Stimulated activated naive CD8-positive, alpha-beta T cell treated with anti-CD3 and anti-CD28 coated beads, Interleukin-15, Interleukin-2, amounts not matched to agents 100 ng/mL and 50 ng/mL, for 24 hours (primary cell): ENCODE measurements around the gene FAM120B.

Source experiments
- H3K27ac Mint-ChIP-seq: one replicate; pipeline ENCODE4 v1.8.0; 2021; ENCODE audit warnings: mild to moderate bottlenecking, mixed read lengths
- H3K27me3 Mint-ChIP-seq: one replicate; pipeline ENCODE4 v1.8.0; 2021; ENCODE audit warnings: mixed read lengths
- H3K36me3 Mint-ChIP-seq: one replicate; pipeline ENCODE4 v1.8.0; 2021; ENCODE audit warnings: low read depth, mixed read lengths
- H3K4me1 Mint-ChIP-seq: one replicate; pipeline ENCODE4 v1.8.0; 2021; ENCODE audit warnings: low read depth, mixed read lengths
- H3K4me3 Mint-ChIP-seq: one replicate; pipeline ENCODE4 v1.8.0; 2021; ENCODE audit warnings: mild to moderate bottlenecking, mixed read lengths
- H3K9me3 Mint-ChIP-seq: one replicate; pipeline ENCODE4 v1.8.0; 2021; ENCODE audit warnings: mixed read lengths

Gene FAM120B

DNA sequence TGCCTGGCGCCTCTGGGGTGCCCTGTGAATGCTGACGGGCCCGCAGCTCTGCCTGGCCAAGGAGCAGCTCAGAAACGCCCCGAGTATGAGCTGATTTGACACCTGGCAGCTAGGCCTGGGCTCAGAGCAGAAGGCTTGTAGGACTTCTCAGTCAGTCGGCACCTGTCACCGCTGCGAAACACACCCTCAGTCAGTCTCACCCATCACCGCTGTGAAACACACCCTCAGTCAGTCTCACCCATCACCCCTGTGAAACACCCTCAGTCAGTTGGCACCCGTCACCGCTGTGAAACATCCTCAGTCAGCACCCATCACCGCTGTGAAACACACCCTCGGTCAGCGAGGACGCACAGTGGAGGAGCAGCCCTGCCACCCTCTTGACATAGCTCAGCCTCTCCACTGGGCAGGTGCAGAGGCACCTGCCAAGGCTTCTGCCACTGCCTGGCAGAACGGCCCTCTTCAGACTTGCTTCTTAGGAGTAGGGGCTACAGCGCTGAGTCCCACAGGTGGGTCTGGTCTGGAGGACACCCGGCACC lies 137.6 kb downstream of the FAM120B start:
- H3K4me1 Mint-ChIP-seq, result no peaks in the 10 kb centered on the region
- peaks cover 3% of the 10 kb centered on the region for H3K27me3 Mint-ChIP-seq
- H3K27ac Mint-ChIP-seq, result no peak overlapping the region
- no peaks in the 10 kb centered on the region for H3K36me3 Mint-ChIP-seq
- H3K9me3 Mint-ChIP-seq, result no peaks in the 10 kb centered on the region
- H3K4me3 Mint-ChIP-seq, result no peak overlapping the region

- Mint-ChIP-seq H3K4me1 (no peaks in the 10 kb centered on the region), H3K27ac (no peak overlapping the region), H3K36me3 (no peaks in the 10 kb centered on the region), H3K4me3 (no peak overlapping the region), H3K9me3 (no peaks in the 10 kb centered on the region), H3K27me3 (peaks cover 3% of the 10 kb centered on the region)
These were observed 138.3 kb downstream of the FAM120B start for GRCh38 chr6:170444811-170445211.

DNA sequence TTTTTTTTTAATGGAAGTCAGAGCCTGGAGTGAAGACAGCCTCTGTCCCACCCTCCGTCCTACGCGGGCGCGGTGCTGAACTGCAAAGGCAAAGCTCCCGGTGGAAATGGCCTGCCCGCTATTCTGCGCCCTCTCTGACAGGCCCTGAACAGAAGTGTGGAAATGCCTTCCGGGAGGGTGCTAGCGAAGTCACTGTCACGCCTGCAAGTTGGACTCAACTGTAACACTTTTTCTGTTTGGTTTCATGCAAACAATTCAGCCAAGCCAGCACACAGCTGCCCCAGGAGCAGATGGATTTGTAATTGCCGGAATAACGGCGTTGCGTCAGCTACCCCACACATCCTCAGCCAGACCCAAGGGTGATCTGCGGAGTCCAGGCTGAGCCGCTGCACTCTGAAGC lies 138.9 kb downstream of the FAM120B start:
- Mint-ChIP-seq H3K4me3 (no peak overlapping the region), H3K4me1 (no peaks in the 10 kb centered on the region), H3K27ac (no peak overlapping the region), H3K9me3 (no peaks in the 10 kb centered on the region), H3K27me3 (peaks cover 3% of the 10 kb centered on the region), H3K36me3 (no peaks in the 10 kb centered on the region)

- H3K27me3 Mint-ChIP-seq, result peaks cover 3% of the 10 kb centered on the region
- no peaks in the 10 kb centered on the region for H3K4me1 Mint-ChIP-seq
- H3K27ac Mint-ChIP-seq, result no peak overlapping the region
- no peak overlapping the region for H3K4me3 Mint-ChIP-seq
- no peaks in the 10 kb centered on the region for H3K36me3 Mint-ChIP-seq
- no peaks in the 10 kb centered on the region for H3K9me3 Mint-ChIP-seq
These were observed 139.4 kb downstream of the FAM120B start for GRCh38 chr6:170445971-170446370.

DNA sequence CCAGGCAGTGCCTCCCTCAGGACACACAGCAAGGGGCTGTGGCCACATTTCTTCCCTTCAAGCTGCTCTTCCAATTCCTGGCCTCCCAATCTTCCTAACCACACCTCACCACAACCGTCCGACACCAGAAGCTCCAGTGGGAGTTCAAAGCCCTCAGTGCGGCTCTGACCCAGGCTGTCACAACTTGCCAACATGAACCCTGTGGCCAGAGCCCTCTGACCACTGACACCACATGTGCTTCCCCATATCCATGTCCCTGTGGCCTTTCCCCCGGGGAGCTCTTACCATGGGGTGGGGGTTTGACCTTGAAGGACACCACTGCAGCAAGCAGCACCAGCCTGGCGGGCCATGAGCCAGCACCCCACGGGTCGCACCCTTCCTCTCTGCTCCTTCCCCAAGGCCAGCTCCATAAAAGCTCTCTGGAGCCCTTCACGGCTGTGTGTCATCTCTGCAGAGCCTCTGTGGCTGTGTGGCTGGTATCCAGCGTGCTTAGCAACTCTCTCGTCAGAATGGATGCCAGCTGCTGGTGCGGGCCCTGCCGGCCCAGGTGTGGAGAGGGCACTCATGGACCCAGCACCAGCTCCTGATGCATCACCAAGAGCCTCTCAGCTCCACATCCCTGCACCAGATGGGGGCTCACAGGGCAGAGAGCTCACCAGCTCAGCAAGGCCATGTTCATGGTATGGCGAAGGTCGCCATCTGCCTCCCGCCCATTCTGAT lies 140.4 kb downstream of the FAM120B start:
- no peaks in the 10 kb centered on the region for H3K4me1 Mint-ChIP-seq
- no peak overlapping the region for H3K27ac Mint-ChIP-seq
- H3K4me3 Mint-ChIP-seq, result no peak overlapping the region
- H3K36me3 Mint-ChIP-seq, result no peaks in the 10 kb centered on the region
- no peaks in the 10 kb centered on the region for H3K9me3 Mint-ChIP-seq
- peaks cover 3% of the 10 kb centered on the region for H3K27me3 Mint-ChIP-seq

GRCh38 chr6:170447561-170447930 lies 141.0 kb downstream of the FAM120B start:
- no peak overlapping the region for H3K4me3 Mint-ChIP-seq
- H3K4me1 Mint-ChIP-seq, result no peaks in the 10 kb centered on the region
- no peaks in the 10 kb centered on the region for H3K36me3 Mint-ChIP-seq
- no peak overlapping the region for H3K27ac Mint-ChIP-seq
- H3K9me3 Mint-ChIP-seq, result peaks cover under 1% of the 10 kb centered on the region
- peaks cover 3% of the 10 kb centered on the region for H3K27me3 Mint-ChIP-seq

DNA sequence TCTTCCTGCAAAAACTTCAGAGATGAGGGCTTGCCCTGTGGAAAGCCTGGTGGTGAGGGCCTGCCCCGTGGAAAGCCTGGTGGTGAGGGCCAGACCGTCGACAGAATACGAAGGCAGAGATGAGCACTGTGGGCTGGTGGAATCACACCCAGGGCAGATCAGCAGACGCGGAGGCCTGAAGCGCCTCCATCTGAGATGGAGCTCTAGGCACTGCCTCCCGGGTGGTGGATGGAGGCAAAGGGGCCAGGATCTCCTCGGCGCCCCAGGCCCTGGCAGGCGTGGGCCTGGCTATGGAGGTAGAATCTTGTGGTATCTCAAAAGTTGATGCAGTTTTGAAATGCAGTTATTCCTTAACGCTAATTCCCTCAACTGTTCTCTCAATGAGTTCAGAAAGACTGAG lies 141.8 kb downstream of the FAM120B start:
- Mint-ChIP-seq H3K36me3 (no peaks in the 10 kb centered on the region), H3K9me3 (peaks cover 5% of the 10 kb centered on the region), H3K4me1 (no peaks in the 10 kb centered on the region), H3K27ac (no peak overlapping the region), H3K4me3 (no peak overlapping the region), H3K27me3 (peaks cover 3% of the 10 kb centered on the region)

GRCh38 chr6:170448751-170449630 lies 142.4 kb downstream of the FAM120B start:
- H3K4me1 Mint-ChIP-seq, result no peaks in the 10 kb centered on the region
- no peak overlapping the region for H3K4me3 Mint-ChIP-seq
- H3K27me3 Mint-ChIP-seq, result peaks cover 3% of the 10 kb centered on the region
- peaks cover 5% of the 10 kb centered on the region for H3K9me3 Mint-ChIP-seq
- H3K27ac Mint-ChIP-seq, result no peak overlapping the region
- H3K36me3 Mint-ChIP-seq, result no peaks in the 10 kb centered on the region

- H3K27ac Mint-ChIP-seq, result no peak overlapping the region
- H3K36me3 Mint-ChIP-seq, result no peaks in the 10 kb centered on the region
- H3K27me3 Mint-ChIP-seq, result peaks cover 3% of the 10 kb centered on the region
- H3K4me1 Mint-ChIP-seq, result peaks cover 9% of the 10 kb centered on the region
- no peak overlapping the region for H3K4me3 Mint-ChIP-seq
- H3K9me3 Mint-ChIP-seq, result peaks cover 5% of the 10 kb centered on the region
These were observed 143.5 kb downstream of the FAM120B start for GRCh38 chr6:170449835-170450753.

GRCh38 chr6:170450916-170451761 lies 144.6 kb downstream of the FAM120B start:
- Mint-ChIP-seq H3K27ac (no peak overlapping the region), H3K9me3 (peaks cover 5% of the 10 kb centered on the region), H3K4me3 (no peak overlapping the region), H3K36me3 (no peaks in the 10 kb centered on the region), H3K4me1 (peaks cover 9% of the 10 kb centered on the region), H3K27me3 (peaks cover 3% of the 10 kb centered on the region)

DNA sequence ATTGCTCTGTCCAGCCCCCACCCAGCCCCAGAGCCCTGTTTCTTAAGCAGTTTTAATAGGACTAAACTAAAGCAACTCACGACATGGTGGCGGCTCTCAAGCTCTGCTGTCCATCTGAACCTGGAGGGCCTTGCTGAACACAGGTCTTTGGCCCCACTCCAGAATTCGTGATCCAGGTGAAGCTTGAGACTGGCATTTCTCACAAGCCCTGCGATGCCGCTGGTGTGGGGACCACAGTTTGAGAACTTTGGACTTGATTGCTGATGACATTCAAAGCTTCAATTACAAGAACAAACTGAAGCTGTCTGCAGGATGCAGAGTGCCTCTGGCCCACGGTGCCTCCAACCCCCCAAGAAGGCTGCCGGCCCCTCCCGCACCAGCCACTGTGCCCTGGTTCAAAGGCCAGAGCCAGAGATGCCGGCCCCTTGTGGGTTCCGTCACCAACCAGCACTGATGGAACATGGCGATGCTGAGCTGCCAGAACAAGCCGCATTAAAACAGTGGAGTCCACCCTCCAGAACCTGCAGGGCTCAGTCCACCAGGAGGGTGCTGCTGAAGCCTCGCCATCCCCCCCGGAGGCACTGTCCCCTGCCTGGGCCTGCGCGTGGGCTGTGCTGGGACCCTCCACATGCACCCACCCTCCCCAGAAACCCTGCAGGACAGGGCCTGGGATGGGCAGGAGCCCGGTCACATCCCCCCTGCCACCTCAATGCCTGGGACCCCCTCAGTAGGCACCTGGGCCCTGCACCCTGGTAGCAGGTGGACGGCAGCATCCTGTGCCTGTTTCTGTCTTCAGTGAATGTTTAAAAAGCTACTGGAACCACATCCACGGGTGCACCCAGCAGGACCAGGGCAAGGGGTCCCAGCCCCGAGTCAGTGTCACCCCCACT lies 145.4 kb downstream of the FAM120B start:
- H3K27me3 Mint-ChIP-seq, result no peaks in the 10 kb centered on the region
- peaks cover 5% of the 10 kb centered on the region for H3K9me3 Mint-ChIP-seq
- no peaks in the 10 kb centered on the region for H3K36me3 Mint-ChIP-seq
- H3K4me1 Mint-ChIP-seq, result peaks cover 9% of the 10 kb centered on the region
- H3K27ac Mint-ChIP-seq, result no peak overlapping the region
- no peak overlapping the region for H3K4me3 Mint-ChIP-seq

DNA sequence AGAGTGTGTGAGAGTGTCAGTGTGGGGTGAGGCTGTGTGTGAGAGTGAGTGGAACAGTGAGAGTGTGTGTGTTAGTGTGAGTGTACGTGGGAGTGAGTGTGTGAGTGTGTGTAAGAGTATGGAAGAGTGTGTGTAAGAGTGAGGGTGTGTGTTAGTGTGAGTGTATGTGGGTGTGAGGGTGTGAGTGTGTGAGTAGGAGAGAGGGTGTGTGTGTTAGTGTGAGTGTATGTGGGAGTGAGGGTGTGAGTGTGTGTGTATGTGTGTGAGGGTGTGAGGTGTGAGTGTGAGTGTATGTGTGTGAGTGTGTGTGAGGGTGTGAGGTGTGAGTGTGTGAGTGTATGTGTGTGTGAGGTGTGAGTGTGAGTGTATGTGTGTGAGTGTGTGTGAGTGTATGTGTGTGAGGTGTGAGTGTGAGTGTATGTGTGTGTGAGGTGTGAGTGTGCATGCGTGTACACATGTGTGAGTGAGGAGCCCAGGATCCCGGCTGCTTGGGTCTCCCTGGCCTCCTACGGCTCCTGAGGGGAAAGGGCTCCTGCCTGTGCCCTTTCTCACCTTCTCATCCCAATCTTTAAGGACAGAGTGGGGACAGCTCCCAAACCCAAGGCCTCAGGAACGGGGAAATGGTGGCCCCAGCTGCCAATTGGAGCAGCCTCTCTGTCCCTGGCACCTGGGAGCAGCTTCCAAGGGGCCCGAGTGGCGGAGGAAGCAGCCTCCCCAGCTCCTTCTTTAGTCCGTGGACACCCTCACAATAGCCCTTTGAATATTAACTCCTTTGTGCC lies 146.4 kb downstream of the FAM120B start:
- H3K27me3 Mint-ChIP-seq, result no peaks in the 10 kb centered on the region
- H3K36me3 Mint-ChIP-seq, result no peaks in the 10 kb centered on the region
- peaks cover 5% of the 10 kb centered on the region for H3K9me3 Mint-ChIP-seq
- no peak overlapping the region for H3K4me3 Mint-ChIP-seq
- no peak overlapping the region for H3K27ac Mint-ChIP-seq
- peaks cover 9% of the 10 kb centered on the region for H3K4me1 Mint-ChIP-seq
